Subcutaneous adipose tissue (tissue), 4 donors: ENCODE results near the gene ELOVL6. TPM values are rescaled to one million over a fixed set of nuclear protein-coding genes. Genes with fewer than 3 reads are reported as not detected.

ENCODE experiments used
- CTCF ChIP-seq: fragments of 450-650 bp; IDR thresholded peaks from one replicate; pipeline ENCODE4 v1.5.1; 2016; ENCODE audit warnings: low read depth, mild to moderate bottlenecking, control low read depth, antibody characterized with exemption, moderate library complexity
- total RNA-seq, 4 donors: library from RNA; depleted of rRNA; stranded (reverse); fragments of >200 nt; gene quantifications; one replicate each; pipeline ENCODE4 v1.1.0, GENCODE V29; 2016

ELOVL6 gene
- total RNA-seq, 4 donors from 2014 or later = 1.8 to 10.7 (median 2.7) TPM

GRCh38 chr4:110034026-110034393 lies 164.4 kb downstream of the ELOVL6 start:
- no peak for TF ChIP-seq CTCF

- TF ChIP-seq CTCF = no peak
Observed at GRCh38 chr4:110033355-110034025, 164.9 kb downstream of the ELOVL6 start.

- TF ChIP-seq CTCF = no peak
Observed at GRCh38 chr4:110032603-110033002, 165.8 kb downstream of the ELOVL6 start.

GRCh38 chr4:110025718-110026117 lies 172.7 kb downstream of the ELOVL6 start:
- TF ChIP-seq CTCF = no peak

GRCh38 chr4:110025056-110025455 lies 173.4 kb downstream of the ELOVL6 start:
- no peak for TF ChIP-seq CTCF

GRCh38 chr4:110022457-110022856 lies 176.0 kb downstream of the ELOVL6 start:
- TF ChIP-seq CTCF = no peak

GRCh38 chr4:110020646-110021443 lies 177.6 kb downstream of the ELOVL6 start:
- no peak for TF ChIP-seq CTCF
